SU-DHL-6 (cell line): Measurements from ENCODE around the gene RIC8B.

Experiments
- H2AFZ ChIP-seq: fragments of 200-600 bp; sonication (generic); 2 replicates; pipeline ENCODE4 v1.6.1; 2014; ENCODE audit warnings: low read depth, mild to moderate bottlenecking, moderate library complexity, mixed read lengths, antibody characterized with exemption, low read length; ENCODE audit not compliant: severe bottlenecking
- H3F3A ChIP-seq: fragments of 200-600 bp; shearing (Covaris generic); 2 replicates; pipeline ENCODE4 v1.6.0; 2016; ENCODE audit warnings: antibody characterized with exemption, mild to moderate bottlenecking; ENCODE audit not compliant: insufficient read depth
- H3K27ac ChIP-seq: fragments of 200-600 bp; sonication (generic); 2 replicates; pipeline ENCODE4 v1.5.1; 2016; ENCODE audit warnings: low read depth, mild to moderate bottlenecking, low read length, moderate library complexity, mixed read lengths
- H3K27me3 ChIP-seq: fragments of 200-600 bp; sonication (generic), shearing (Covaris generic); 2 replicates; pipeline ENCODE4 v1.6.0; 2014; ENCODE audit warnings: mild to moderate bottlenecking, low read length
- H3K36me3 ChIP-seq: fragments of 200-600 bp; sonication (generic); 2 replicates; pipeline ENCODE4 v1.6.1; 2014; ENCODE audit warnings: mild to moderate bottlenecking, low read length, mixed read lengths
- H3K4me2 ChIP-seq: fragments of 300-600, 200-600 bp; shearing (Covaris generic), sonication (generic); 2 replicates; pipeline ENCODE4 v1.6.0; 2014; ENCODE audit warnings: low read length, low read depth, mild to moderate bottlenecking; ENCODE audit not compliant: poor library complexity, severe bottlenecking
- H3K4me3 ChIP-seq: fragments of 200-600 bp; sonication (generic); 2 replicates; pipeline ENCODE4 v1.5.1; 2014; ENCODE audit warnings: antibody characterized with exemption, low read length, mild to moderate bottlenecking, mixed read lengths; ENCODE audit not compliant: insufficient read depth, poor library complexity, severe bottlenecking
- H3K79me2 ChIP-seq: fragments of 200-600 bp; sonication (generic); 2 replicates; pipeline ENCODE4 v1.6.1; 2014; ENCODE audit warnings: mild to moderate bottlenecking, low read length, moderate library complexity; ENCODE audit not compliant: insufficient read depth
- H3K9ac ChIP-seq: fragments of 200-600 bp; sonication (generic); 2 replicates; pipeline ENCODE4 v1.7.0; 2014; ENCODE audit warnings: mild to moderate bottlenecking, low read length
- H3K9me2 ChIP-seq: fragments of 200-600 bp; sonication (generic); replicated peaks from 2 replicates; pipeline ENCODE4 v1.6.1; 2014; ENCODE audit warnings: low read length; ENCODE audit not compliant: insufficient read depth
- H3K9me3 ChIP-seq: fragments of 200-600 bp; sonication (generic); 2 replicates; pipeline ENCODE4 v1.6.1; 2014; ENCODE audit warnings: low read length, mixed read lengths; ENCODE audit not compliant: insufficient read depth
- H4K20me1 ChIP-seq: fragments of 200-600 bp; sonication (generic); 2 replicates; pipeline ENCODE4 v1.6.1; 2014; ENCODE audit warnings: low read depth, mild to moderate bottlenecking, antibody characterized with exemption, low read length, moderate library complexity, mixed read lengths
- EZH2phosphoT487 ChIP-seq: fragments of 200-600 bp; sonication (generic), shearing (Covaris generic); conservative IDR thresholded peaks from 2 replicates; pipeline ENCODE4 v1.6.1; 2018; ENCODE audit warnings: mild to moderate bottlenecking, antibody characterized with exemption, low read length, moderate library complexity, mixed read lengths
- TF ChIP-seq, protein P1 (sequence below): fragments of 200-600 bp; sonication (generic); IDR thresholded peaks from one replicate; pipeline ENCODE4 v1.5.1; 2017; ENCODE audit warnings: antibody characterized with exemption, mild to moderate bottlenecking, low read length, moderate library complexity; ENCODE audit not compliant: insufficient read depth, poor library complexity, severe bottlenecking

RIC8B gene

GRCh38 chr12:106893451-106893850 lies 119.0 kb downstream of the RIC8B start:
- Histone ChIP-seq H3K4me3 (no peak overlapping the region), H3K4me2 (no peak overlapping the region), H2AFZ (no peak overlapping the region), H4K20me1 (no peaks in the 10 kb centered on the region), H3K36me3 (no peaks in the 10 kb centered on the region), H3K9ac (no peak overlapping the region), H3K9me2 (no peaks in the 10 kb centered on the region), H3K27me3 (no peaks in the 10 kb centered on the region), H3F3A (no peaks in the 10 kb centered on the region), H3K27ac (no peak overlapping the region), H3K79me2 (no peaks in the 10 kb centered on the region), H3K9me3 (no peaks in the 10 kb centered on the region)
- TF ChIP-seq, protein P1, sequence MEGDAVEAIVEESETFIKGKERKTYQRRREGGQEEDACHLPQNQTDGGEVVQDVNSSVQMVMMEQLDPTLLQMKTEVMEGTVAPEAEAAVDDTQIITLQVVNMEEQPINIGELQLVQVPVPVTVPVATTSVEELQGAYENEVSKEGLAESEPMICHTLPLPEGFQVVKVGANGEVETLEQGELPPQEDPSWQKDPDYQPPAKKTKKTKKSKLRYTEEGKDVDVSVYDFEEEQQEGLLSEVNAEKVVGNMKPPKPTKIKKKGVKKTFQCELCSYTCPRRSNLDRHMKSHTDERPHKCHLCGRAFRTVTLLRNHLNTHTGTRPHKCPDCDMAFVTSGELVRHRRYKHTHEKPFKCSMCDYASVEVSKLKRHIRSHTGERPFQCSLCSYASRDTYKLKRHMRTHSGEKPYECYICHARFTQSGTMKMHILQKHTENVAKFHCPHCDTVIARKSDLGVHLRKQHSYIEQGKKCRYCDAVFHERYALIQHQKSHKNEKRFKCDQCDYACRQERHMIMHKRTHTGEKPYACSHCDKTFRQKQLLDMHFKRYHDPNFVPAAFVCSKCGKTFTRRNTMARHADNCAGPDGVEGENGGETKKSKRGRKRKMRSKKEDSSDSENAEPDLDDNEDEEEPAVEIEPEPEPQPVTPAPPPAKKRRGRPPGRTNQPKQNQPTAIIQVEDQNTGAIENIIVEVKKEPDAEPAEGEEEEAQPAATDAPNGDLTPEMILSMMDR: no peak
- no peak for TF ChIP-seq EZH2phosphoT487

DNA sequence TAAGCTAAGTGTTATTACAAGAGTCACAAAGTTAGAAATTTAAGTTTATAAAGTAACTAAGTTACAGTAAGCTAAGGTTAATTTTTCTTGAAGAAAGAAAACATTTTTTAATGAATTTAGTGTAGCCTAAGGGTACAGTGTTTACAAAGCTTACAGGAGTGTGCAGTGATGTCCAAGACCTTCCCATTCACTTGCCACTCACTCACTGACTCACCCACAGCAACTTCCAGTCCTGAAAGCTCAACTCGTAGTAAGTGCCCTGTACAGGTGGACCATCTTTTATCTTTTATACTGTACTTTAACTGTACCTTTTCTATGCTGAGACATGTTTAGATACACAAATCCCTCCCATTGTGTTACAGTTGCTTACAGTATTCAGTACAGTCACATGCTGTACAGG lies 120.3 kb downstream of the RIC8B start:
- no peaks in the 10 kb centered on the region for H3K27me3 ChIP-seq
- H3K79me2 ChIP-seq: no peaks in the 10 kb centered on the region
- H3K4me3 ChIP-seq: no peak overlapping the region
- H4K20me1 ChIP-seq: no peaks in the 10 kb centered on the region
- H3K9me3 ChIP-seq: no peaks in the 10 kb centered on the region
- no peak for TF ChIP-seq EZH2phosphoT487
- TF ChIP-seq, protein P1: no peak
- H3K27ac ChIP-seq: no peak overlapping the region
- H3F3A ChIP-seq: no peaks in the 10 kb centered on the region
- no peaks in the 10 kb centered on the region for H3K36me3 ChIP-seq
- no peaks in the 10 kb centered on the region for H3K9me2 ChIP-seq
- H2AFZ ChIP-seq: no peak overlapping the region
- H3K4me2 ChIP-seq: no peak overlapping the region
- no peak overlapping the region for H3K9ac ChIP-seq

DNA sequence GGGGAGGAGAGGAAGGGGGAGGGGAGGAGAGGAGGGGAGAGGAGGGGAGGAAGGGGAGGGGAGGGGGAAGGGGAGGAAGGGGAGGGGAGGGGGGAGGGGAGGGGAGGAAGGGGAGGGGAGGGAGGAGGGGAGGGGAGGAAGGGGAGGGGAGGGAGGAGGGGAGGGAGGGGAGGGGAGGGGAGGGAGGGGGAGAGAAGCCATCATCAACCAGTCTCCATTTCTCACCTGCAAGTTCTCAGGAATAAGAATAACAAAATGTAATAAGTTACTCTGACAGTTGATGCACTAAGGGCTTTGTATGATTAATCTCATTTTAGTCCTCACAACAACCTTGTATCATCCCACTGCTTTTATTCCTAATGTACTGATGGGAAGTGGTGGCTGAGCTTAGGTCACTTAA lies 122.1 kb downstream of the RIC8B start:
- H3K9me3 ChIP-seq: no peaks in the 10 kb centered on the region
- H3K27me3 ChIP-seq: no peaks in the 10 kb centered on the region
- H3K9me2 ChIP-seq: no peaks in the 10 kb centered on the region
- H3K79me2 ChIP-seq: no peaks in the 10 kb centered on the region
- no peaks in the 10 kb centered on the region for H3K36me3 ChIP-seq
- no peak overlapping the region for H3K4me3 ChIP-seq
- no peaks in the 10 kb centered on the region for H3F3A ChIP-seq
- TF ChIP-seq, protein P1: no peak
- TF ChIP-seq EZH2phosphoT487: no peak
- H3K4me2 ChIP-seq: no peak overlapping the region
- no peaks in the 10 kb centered on the region for H4K20me1 ChIP-seq
- H2AFZ ChIP-seq: no peak overlapping the region
- no peak overlapping the region for H3K27ac ChIP-seq
- no peak overlapping the region for H3K9ac ChIP-seq

GRCh38 chr12:106897082-106897481 lies 122.6 kb downstream of the RIC8B start:
- Histone ChIP-seq H3F3A (no peaks in the 10 kb centered on the region), H3K79me2 (no peaks in the 10 kb centered on the region), H3K9ac (no peak overlapping the region), H3K4me3 (no peak overlapping the region), H3K9me3 (no peaks in the 10 kb centered on the region), H3K27me3 (no peaks in the 10 kb centered on the region), H4K20me1 (no peaks in the 10 kb centered on the region), H3K4me2 (no peak overlapping the region), H3K36me3 (no peaks in the 10 kb centered on the region), H3K27ac (no peak overlapping the region), H2AFZ (no peak overlapping the region), H3K9me2 (no peaks in the 10 kb centered on the region)
- no peak for TF ChIP-seq EZH2phosphoT487
- TF ChIP-seq, protein P1: no peak
